HEK293 (cell line): ENCODE data around the gene C3orf33.

Experiments used
- EGR2 ChIP-seq: fragments of 450-650 bp; formaldehyde crosslinking; IDR thresholded peaks from 2 replicates; pipeline ENCODE4 v1.5.1; 2016; ENCODE audit warnings: low read depth, missing biosample characterization, missing genetic modification characterization
- FEZF1 ChIP-seq: fragments of 450-650 bp; formaldehyde crosslinking; IDR thresholded peaks from 2 replicates; pipeline ENCODE4 v1.5.1; 2016; ENCODE audit warnings: missing biosample characterization, missing genetic modification characterization
- GLI2 ChIP-seq: fragments of 450-650 bp; formaldehyde crosslinking; IDR thresholded peaks from 2 replicates; pipeline ENCODE4; 2017; ENCODE audit warnings: missing biosample characterization, missing genetic modification characterization, low read depth, borderline replicate concordance
- GLIS1 ChIP-seq: fragments of 450-650 bp; formaldehyde crosslinking; IDR thresholded peaks from 2 replicates; pipeline ENCODE4 v1.5.1; 2016; ENCODE audit warnings: missing biosample characterization, missing genetic modification characterization
- GLIS2 ChIP-seq: fragments of 450-650 bp; formaldehyde crosslinking; IDR thresholded peaks from 2 replicates; pipeline ENCODE4 v1.5.1; 2016; ENCODE audit warnings: missing biosample characterization, missing genetic modification characterization
- HOXA7 ChIP-seq: sonication (generic); formaldehyde crosslinking; IDR thresholded peaks from 2 replicates; pipeline ENCODE4 v1.8.1; 2022; ENCODE audit warnings: missing genetic modification reagents, borderline replicate concordance
- PRDM1 ChIP-seq: fragments of 450-650 bp; formaldehyde crosslinking; IDR thresholded peaks from 2 replicates; pipeline ENCODE4; 2016; ENCODE audit warnings: missing biosample characterization, missing genetic modification characterization
- SP2 ChIP-seq: fragments of 450-650 bp; formaldehyde crosslinking; IDR thresholded peaks from 2 replicates; pipeline ENCODE4 v1.5.1; 2016; ENCODE audit warnings: missing biosample characterization, missing genetic modification characterization
- SP7 ChIP-seq: fragments of 450-650 bp; formaldehyde crosslinking; IDR thresholded peaks from 2 replicates; pipeline ENCODE4 v1.5.1; 2016; ENCODE audit warnings: missing biosample characterization, missing genetic modification characterization
- WT1 ChIP-seq: fragments of 450-650 bp; formaldehyde crosslinking; IDR thresholded peaks from 2 replicates; pipeline ENCODE4 v1.5.1; 2016; ENCODE audit warnings: missing biosample characterization, missing genetic modification characterization
- YY2 ChIP-seq: fragments of 450-650 bp; formaldehyde crosslinking; IDR thresholded peaks from 2 replicates; pipeline ENCODE4 v1.5.1; 2016; ENCODE audit warnings: missing biosample characterization, missing genetic modification characterization
- ZBTB20 ChIP-seq: fragments of 450-650 bp; formaldehyde crosslinking; IDR thresholded peaks from 2 replicates; pipeline ENCODE4 v1.5.1; 2016; ENCODE audit warnings: missing biosample characterization, missing genetic modification characterization
- ZBTB8A ChIP-seq: fragments of 450-650 bp; formaldehyde crosslinking; IDR thresholded peaks from 2 replicates; pipeline ENCODE4 v1.5.1; 2016; ENCODE audit warnings: missing biosample characterization, missing genetic modification characterization
- ZNF155 ChIP-seq: fragments of 450-650 bp; formaldehyde crosslinking; IDR thresholded peaks from 2 replicates; pipeline ENCODE4 v1.5.1; 2016; ENCODE audit warnings: missing biosample characterization, missing genetic modification characterization
- ZNF223 ChIP-seq: fragments of 450-650 bp; formaldehyde crosslinking; IDR thresholded peaks from 2 replicates; pipeline ENCODE4 v1.5.1; 2016; ENCODE audit warnings: missing biosample characterization, missing genetic modification characterization
- ZNF391 ChIP-seq: fragments of 450-650 bp; formaldehyde crosslinking; IDR thresholded peaks from 2 replicates; pipeline ENCODE4 v1.5.1; 2016; ENCODE audit warnings: low read depth, missing biosample characterization, missing genetic modification characterization, borderline replicate concordance
- ZNF48 ChIP-seq: fragments of 450-650 bp; formaldehyde crosslinking; IDR thresholded peaks from 2 replicates; pipeline ENCODE4 v1.5.1; 2016; ENCODE audit warnings: missing biosample characterization, missing genetic modification characterization
- ZNF501 ChIP-seq: fragments of 450-650 bp; formaldehyde crosslinking; IDR thresholded peaks from 2 replicates; pipeline ENCODE4 v1.5.1; 2016; ENCODE audit warnings: missing biosample characterization, missing genetic modification characterization
- ZNF529 ChIP-seq: fragments of 450-650 bp; formaldehyde crosslinking; IDR thresholded peaks from 2 replicates; pipeline ENCODE4 v1.5.1; 2017; ENCODE audit warnings: missing genetic modification characterization, missing biosample characterization; ENCODE audit not compliant: insufficient replicate concordance
- ZNF623 ChIP-seq: fragments of 450-650 bp; formaldehyde crosslinking; IDR thresholded peaks from 2 replicates; pipeline ENCODE4 v1.5.1; 2016; ENCODE audit warnings: missing biosample characterization, missing genetic modification characterization
- ZNF768 ChIP-seq: fragments of 450-650 bp; formaldehyde crosslinking; IDR thresholded peaks from 2 replicates; pipeline ENCODE4 v1.5.1; 2018; ENCODE audit warnings: missing biosample characterization, mild to moderate bottlenecking, missing genetic modification characterization
- ZNF830 ChIP-seq: fragments of 450-650 bp; IDR thresholded peaks from 2 replicates; pipeline ENCODE4 v1.5.0; 2018; ENCODE audit warnings: missing biosample characterization, missing genetic modification characterization, low read depth, mild to moderate bottlenecking, moderate library complexity
- TF ChIP-seq, protein P1 (sequence below): IDR thresholded peaks from 2 replicates; pipeline ENCODE4 v1.6.1; 2011; ENCODE audit warnings: mild to moderate bottlenecking, low read depth, low read length, borderline replicate concordance
- TF ChIP-seq, protein P2 (sequence below): fragments of 450-650 bp; formaldehyde crosslinking; IDR thresholded peaks from 2 replicates; pipeline ENCODE4 v1.5.1; 2016; ENCODE audit warnings: missing biosample characterization, missing genetic modification characterization
- TF ChIP-seq, protein P3 (sequence below): fragments of 450-650 bp; formaldehyde crosslinking; optimal IDR thresholded peaks from 2 replicates; pipeline ENCODE3; 2016; ENCODE audit warnings: missing biosample characterization, mild to moderate bottlenecking, missing genetic modification characterization
- TF ChIP-seq, protein P4 (sequence below): fragments of 450-650 bp; IDR thresholded peaks from 2 replicates; pipeline ENCODE4 v1.5.1; 2018; ENCODE audit warnings: missing biosample characterization, mild to moderate bottlenecking, missing genetic modification characterization
- TF ChIP-seq, protein P5 (sequence below): fragments of 450-650 bp; formaldehyde crosslinking; IDR thresholded peaks from 2 replicates; pipeline ENCODE4 v1.5.1; 2016; ENCODE audit warnings: missing biosample characterization, missing genetic modification characterization
- TF ChIP-seq, protein P6 (sequence below): fragments of 450-650 bp; formaldehyde crosslinking; IDR thresholded peaks from 2 replicates; pipeline ENCODE4 v1.5.1; 2016; ENCODE audit warnings: missing biosample characterization, missing genetic modification characterization
- TF ChIP-seq, protein P7 (sequence below): fragments of 450-650 bp; formaldehyde crosslinking; IDR thresholded peaks from 2 replicates; pipeline ENCODE4 v1.5.1; 2016; ENCODE audit warnings: missing biosample characterization, missing genetic modification characterization

Gene C3orf33

DNA sequence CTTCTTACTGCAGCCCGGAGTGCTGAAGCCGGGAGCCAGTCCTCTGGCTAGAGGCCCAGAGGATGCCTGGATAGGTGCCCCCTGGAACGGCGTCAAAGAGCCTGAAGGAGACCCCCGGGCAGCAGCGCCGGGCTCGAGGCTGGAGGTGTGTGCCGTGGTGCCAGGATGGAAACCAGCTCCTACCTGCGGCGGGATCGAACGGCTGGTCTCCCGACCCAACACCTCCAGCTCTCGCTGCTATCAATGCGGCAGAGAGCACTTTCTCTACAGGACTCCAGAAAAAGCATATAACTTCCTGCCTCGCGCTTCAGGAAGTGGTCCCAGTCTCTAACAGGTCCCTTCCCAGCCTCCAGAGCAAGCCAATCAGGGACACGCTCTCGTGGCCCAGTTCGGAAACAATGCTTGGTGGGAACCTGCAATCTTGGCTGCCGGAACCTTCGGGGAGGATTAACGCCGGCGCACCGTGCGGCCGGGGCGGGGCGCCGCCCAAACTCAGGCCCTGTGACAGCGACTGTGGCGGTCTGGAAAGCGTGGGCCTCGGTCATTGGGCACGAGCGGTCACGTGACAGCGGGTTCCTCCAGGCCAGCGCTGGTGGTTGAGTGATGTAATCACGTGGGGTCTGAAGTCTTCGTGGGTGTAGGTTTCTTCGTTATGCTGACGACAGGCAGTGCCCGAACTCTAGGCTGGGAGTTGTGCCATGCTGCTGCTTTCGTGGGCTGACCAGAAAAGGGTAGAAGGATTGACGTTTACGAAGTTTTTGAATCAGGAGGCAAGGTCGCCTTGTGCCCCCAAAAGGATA, 48.3 kb upstream of the C3orf33 start, which contains the start of gene SLC33A1 (continued):
- TF ChIP-seq ZNF48 (tag by site-specific recombination) (no peak), ZNF768 (tag by site-specific recombination) (no peak), HOXA7 (CRISPR knock-in tag) (no peak), ZNF529 (tag by site-specific recombination) (no peak), ZNF501 (tag by site-specific recombination) (peak; percentile 95), ZNF830 (tag by site-specific recombination) (no peak), SP2 (tag by site-specific recombination) (peak; percentile 94), PRDM1 (tag by site-specific recombination) (peak; percentile 63), GLIS1 (tag by site-specific recombination) (peak; percentile 73), FEZF1 (tag by site-specific recombination) (no peak; the same call in 1 of the 2 replicates), ZNF155 (tag by site-specific recombination) (no peak), WT1 (tag by site-specific recombination) (peak; percentile 23; the same call in 1 of the 2 replicates), ZBTB8A (tag by site-specific recombination) (peak; percentile 66), ZNF223 (tag by site-specific recombination) (no peak), YY2 (tag by site-specific recombination) (peak; percentile 35; the same call in 1 of the 2 replicates), ZNF391 (peak; percentile 75; the same call in 1 of the 2 replicates), GLIS2 (tag by site-specific recombination) (peak; percentile 57), SP7 (tag by site-specific recombination) (peak; percentile 94), ZNF623 (tag by site-specific recombination) (no peak), EGR2 (tag by site-specific recombination) (peak; percentile 61), ZBTB20 (tag by site-specific recombination) (no peak), GLI2 (no peak; the same call in 1 of the 2 replicates)
- TF ChIP-seq, protein P1, sequence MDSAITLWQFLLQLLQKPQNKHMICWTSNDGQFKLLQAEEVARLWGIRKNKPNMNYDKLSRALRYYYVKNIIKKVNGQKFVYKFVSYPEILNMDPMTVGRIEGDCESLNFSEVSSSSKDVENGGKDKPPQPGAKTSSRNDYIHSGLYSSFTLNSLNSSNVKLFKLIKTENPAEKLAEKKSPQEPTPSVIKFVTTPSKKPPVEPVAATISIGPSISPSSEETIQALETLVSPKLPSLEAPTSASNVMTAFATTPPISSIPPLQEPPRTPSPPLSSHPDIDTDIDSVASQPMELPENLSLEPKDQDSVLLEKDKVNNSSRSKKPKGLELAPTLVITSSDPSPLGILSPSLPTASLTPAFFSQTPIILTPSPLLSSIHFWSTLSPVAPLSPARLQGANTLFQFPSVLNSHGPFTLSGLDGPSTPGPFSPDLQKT: no peak; the same call in 1 of the 2 replicates
- TF ChIP-seq, protein P2, sequence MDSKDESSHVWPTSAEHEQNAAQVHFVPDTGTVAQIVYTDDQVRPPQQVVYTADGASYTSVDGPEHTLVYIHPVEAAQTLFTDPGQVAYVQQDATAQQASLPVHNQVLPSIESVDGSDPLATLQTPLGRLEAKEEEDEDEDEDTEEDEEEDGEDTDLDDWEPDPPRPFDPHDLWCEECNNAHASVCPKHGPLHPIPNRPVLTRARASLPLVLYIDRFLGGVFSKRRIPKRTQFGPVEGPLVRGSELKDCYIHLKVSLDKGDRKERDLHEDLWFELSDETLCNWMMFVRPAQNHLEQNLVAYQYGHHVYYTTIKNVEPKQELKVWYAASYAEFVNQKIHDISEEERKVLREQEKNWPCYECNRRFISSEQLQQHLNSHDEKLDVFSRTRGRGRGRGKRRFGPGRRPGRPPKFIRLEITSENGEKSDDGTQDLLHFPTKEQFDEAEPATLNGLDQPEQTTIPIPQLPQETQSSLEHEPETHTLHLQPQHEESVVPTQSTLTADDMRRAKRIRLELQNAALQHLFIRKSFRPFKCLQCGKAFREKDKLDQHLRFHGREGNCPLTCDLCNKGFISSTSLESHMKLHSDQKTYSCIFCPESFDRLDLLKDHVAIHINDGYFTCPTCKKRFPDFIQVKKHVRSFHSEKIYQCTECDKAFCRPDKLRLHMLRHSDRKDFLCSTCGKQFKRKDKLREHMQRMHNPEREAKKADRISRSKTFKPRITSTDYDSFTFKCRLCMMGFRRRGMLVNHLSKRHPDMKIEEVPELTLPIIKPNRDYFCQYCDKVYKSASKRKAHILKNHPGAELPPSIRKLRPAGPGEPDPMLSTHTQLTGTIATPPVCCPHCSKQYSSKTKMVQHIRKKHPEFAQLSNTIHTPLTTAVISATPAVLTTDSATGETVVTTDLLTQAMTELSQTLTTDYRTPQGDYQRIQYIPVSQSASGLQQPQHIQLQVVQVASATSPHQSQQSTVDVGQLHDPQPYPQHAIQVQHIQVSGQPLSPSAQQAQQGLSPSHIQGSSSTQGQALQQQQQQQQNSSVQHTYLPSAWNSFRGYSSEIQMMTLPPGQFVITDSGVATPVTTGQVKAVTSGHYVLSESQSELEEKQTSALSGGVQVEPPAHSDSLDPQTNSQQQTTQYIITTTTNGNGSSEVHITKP (tag by site-specific recombination): peak; percentile 55; the same call in 1 of the 2 replicates
- TF ChIP-seq, protein P3, sequence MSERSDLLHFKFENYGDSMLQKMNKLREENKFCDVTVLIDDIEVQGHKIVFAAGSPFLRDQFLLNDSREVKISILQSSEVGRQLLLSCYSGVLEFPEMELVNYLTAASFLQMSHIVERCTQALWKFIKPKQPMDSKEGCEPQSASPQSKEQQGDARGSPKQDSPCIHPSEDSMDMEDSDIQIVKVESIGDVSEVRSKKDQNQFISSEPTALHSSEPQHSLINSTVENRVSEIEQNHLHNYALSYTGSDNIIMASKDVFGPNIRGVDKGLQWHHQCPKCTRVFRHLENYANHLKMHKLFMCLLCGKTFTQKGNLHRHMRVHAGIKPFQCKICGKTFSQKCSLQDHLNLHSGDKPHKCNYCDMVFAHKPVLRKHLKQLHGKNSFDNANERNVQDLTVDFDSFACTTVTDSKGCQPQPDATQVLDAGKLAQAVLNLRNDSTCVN (tag by site-specific recombination): peak; percentile 46
- TF ChIP-seq, protein P4, sequence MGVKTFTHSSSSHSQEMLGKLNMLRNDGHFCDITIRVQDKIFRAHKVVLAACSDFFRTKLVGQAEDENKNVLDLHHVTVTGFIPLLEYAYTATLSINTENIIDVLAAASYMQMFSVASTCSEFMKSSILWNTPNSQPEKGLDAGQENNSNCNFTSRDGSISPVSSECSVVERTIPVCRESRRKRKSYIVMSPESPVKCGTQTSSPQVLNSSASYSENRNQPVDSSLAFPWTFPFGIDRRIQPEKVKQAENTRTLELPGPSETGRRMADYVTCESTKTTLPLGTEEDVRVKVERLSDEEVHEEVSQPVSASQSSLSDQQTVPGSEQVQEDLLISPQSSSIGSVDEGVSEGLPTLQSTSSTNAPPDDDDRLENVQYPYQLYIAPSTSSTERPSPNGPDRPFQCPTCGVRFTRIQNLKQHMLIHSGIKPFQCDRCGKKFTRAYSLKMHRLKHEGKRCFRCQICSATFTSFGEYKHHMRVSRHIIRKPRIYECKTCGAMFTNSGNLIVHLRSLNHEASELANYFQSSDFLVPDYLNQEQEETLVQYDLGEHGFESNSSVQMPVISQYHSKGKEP (tag by site-specific recombination): peak; percentile 81
- TF ChIP-seq, protein P5, sequence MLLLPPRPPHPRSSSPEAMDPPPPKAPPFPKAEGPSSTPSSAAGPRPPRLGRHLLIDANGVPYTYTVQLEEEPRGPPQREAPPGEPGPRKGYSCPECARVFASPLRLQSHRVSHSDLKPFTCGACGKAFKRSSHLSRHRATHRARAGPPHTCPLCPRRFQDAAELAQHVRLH: peak; percentile 80
- TF ChIP-seq, protein P6, sequence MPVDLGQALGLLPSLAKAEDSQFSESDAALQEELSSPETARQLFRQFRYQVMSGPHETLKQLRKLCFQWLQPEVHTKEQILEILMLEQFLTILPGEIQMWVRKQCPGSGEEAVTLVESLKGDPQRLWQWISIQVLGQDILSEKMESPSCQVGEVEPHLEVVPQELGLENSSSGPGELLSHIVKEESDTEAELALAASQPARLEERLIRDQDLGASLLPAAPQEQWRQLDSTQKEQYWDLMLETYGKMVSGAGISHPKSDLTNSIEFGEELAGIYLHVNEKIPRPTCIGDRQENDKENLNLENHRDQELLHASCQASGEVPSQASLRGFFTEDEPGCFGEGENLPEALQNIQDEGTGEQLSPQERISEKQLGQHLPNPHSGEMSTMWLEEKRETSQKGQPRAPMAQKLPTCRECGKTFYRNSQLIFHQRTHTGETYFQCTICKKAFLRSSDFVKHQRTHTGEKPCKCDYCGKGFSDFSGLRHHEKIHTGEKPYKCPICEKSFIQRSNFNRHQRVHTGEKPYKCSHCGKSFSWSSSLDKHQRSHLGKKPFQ (tag by site-specific recombination): peak; percentile 87
- TF ChIP-seq, protein P7, sequence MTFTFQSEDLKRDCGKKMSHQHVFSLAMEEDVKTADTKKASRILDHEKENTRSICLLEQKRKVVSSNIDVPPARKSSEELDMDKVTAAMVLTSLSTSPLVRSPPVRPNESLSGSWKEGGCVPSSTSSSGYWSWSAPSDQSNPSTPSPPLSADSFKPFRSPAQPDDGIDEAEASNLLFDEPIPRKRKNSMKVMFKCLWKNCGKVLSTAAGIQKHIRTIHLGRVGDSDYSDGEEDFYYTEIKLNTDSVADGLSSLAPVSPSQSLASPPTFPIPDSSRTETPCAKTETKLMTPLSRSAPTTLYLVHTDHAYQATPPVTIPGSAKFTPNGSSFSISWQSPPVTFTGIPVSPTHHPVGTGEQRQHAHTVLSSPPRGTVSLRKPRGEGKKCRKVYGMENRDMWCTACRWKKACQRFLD: no peak
